ENCODE data around the gene CPNE5.
A peak's percentile ranks its signal among the peaks of the same experiment; 100 is the strongest.

Gene CPNE5

GRCh38 chr6:36787210-36787609, 52.0 kb downstream of the CPNE5 start:
- DNase-seq = no peak

DNA sequence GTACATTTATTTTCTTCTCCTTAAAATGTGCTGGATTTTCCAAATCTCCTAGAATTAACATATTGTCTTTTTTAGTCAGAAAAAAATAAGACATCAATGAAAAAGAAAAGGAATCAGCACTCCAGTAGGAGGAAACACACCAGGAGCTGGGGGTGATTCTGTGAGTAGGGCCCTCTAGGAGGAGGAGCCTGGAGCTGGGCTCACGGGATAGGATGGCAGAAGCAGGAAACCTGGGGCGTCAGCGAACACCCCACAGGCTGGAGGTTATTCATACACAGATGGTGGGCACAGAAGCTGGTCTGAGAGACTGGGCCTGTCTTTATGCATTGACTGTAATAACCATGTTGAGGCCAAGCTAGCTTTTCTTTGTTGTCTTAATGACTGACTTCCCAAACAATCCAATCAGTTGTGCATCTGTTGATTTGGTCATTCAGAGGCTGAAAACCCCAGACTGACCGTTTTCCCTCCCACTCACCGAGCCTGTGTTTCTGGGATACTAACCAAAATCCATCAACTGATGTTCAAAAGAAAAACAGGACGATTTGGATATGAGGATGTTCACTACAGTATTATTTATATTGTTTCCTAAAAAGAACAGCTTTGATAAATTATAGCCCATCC, 53.1 kb downstream of the CPNE5 start:
- no peak for DNase-seq

GRCh38 chr6:36784376-36784636, 54.9 kb downstream of the CPNE5 start:
- DNase-seq = no peak

GRCh38 chr6:36783603-36784375, 55.5 kb downstream of the CPNE5 start:
- no peak for DNase-seq

DNA sequence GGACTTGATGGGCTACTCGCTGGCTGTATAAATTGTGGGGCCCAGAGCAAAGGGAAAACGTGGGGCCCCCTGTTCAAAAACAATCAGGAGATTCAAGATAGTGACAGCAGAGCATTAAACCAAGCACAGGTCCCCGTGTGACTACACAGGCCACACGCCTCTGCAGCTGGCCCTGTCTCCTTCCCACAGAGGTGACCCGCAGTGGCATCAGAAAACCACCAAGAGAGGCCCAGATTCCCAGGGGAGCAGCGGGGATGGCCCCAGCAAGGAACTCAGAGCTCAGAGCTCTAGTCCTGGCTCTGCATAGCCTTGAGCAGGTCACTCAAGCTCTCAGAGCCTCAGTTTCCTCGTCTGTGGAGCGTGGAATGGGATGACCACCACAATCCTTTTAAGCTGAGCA, 57.6 kb downstream of the CPNE5 start:
- DNase-seq = no peak

DNA sequence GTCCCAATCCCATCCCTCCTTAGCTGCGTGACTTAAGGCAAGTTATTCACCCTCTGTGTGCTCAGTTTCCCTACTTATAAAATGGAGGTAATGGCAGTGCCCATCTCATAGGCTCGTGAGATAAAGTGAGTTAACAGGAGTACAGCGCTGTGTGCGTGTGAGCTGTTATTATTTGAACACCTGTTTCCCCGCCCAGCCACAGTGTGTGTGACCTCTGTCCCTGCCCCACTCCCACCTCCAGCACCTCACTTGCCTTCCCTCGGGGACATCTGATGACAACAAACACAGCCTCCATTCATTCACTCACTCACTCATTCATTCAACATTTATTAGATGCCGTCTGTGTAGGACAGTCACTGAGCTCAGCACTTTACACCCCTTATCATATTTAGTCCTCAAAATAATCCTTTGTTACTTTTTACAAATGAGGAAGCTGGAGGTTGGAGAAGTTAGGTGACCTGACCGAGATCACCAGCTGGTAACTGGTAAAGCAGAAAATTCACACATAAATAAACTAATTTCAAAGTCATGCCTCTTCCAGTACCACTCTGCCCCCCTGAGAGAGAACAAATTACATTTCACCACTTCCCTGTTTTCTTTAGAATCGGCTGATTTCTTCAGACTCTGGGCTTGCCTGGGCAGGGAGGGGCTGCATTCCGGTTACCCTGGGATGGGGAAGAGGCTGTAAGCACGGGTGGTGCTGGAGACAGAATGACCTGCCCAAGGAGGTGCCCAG, 58.6 kb downstream of the CPNE5 start:
- no peak for DNase-seq

GRCh38 chr6:36779227-36779626, 60.0 kb downstream of the CPNE5 start:
- DNase-seq = no peak

DNA sequence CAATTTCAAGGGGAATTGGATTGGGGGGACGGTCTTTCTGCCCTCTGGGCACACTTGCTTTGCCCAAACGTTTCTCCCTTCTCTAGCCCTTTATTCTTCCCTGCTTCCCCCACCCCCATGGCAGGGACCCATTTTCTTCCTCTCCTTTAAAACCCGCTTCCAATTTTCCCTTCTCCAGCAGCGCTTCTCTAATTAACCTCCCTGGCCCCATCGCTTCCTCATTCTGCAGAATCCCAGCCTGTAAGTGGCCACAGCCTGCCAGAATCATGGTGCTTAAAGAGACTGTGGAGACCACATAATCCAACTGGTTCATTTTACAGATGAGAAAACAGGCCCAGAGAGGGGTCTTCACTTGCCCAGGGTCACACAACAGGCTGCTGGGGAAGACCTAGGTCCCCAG, 61.4 kb downstream of the CPNE5 start:
- no peak for DNase-seq

DNA sequence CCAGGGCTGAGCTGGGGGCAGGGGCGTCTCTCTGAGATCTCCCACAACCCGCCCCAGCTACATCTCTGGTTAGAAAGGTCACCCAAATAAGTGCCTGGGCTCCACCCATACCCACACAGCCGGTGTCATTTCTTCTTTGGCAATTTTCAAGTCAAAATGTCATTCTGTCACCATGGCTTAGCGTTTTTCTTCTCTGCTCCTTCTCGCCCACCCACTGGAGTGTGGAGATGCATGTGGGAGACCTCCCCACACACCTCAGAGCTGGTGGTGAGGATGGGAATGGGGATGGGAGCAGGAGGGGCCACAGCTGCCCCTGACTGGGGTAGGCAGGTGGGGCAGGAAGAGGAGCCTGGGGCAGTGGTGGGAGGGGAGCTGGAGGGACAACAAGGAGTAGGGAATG, 63.1 kb downstream of the CPNE5 start:
- DNase-seq = no peak

GRCh38 chr6:36774331-36774730, 64.9 kb downstream of the CPNE5 start:
- no peak for DNase-seq

- DNase-seq = no peak
These were observed 66.8 kb downstream of the CPNE5 start for GRCh38 chr6:36772397-36772796.

GRCh38 chr6:36771145-36771544, 68.1 kb downstream of the CPNE5 start:
- no peak for DNase-seq

GRCh38 chr6:36769676-36770499, 69.4 kb downstream of the CPNE5 start:
- no peak for DNase-seq

- DNase-seq = no peak
These were observed 70.0 kb downstream of the CPNE5 start for GRCh38 chr6:36769183-36769675.

DNA sequence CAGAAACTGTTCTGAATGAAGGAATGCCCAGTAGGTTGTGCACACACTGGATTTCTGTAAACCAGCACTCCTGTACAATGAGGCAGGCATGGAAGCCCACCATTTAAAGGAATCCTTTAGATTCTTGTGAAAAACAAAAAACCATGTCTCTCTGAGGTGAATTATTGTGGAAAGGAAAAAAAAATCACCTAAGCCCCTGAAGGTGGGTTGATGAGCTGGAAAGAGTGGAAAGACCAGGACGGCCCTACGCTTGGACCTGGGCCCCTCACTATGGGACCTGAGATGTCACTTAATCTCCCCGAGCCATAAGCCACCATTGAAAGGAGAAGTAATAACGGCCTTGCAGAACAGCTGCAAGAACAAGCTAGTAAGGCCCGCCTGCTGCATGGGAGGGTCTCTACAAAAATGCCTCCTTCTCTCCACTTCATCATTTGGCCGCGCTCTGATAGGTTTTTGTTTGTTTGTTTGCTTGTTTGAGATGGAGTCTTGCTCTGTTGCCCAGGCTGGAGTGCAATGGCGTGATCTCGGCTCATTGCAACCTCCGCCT, 72.8 kb downstream of the CPNE5 start:
- no peak for DNase-seq

GRCh38 chr6:36765594-36766398, 73.4 kb downstream of the CPNE5 start:
- DNase-seq = peak; percentile 70

- no peak for DNase-seq
These were observed 74.1 kb downstream of the CPNE5 start for GRCh38 chr6:36765190-36765589.

DNA sequence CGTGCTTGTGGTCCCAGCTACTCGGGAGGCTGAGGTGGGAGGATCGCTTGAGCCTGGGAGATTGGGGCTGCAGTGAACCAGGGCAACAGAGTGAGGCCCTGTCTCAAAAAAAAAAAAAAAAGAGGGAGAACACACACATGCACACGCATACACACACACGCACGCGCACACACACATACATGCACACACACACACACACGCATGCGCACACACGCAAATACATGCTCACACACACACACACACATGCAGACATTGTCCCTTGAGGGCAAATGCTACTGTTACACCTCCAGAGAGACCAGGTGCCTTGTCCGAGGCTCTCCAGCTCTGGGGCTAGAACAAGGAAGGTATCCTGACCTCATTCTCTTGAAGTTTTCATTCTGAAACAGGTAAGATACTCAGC, 77.1 kb downstream of the CPNE5 start:
- DNase-seq = no peak

- no peak for DNase-seq
These were observed 78.4 kb downstream of the CPNE5 start for GRCh38 chr6:36760685-36761435.

- DNase-seq = peak; percentile 76
These were observed 80.0 kb downstream of the CPNE5 start for GRCh38 chr6:36759148-36759759.

Measured in NCI-H1105 (cell line).